ENCODE data around the gene PLCB2.

The PLCB2 gene

DNA sequence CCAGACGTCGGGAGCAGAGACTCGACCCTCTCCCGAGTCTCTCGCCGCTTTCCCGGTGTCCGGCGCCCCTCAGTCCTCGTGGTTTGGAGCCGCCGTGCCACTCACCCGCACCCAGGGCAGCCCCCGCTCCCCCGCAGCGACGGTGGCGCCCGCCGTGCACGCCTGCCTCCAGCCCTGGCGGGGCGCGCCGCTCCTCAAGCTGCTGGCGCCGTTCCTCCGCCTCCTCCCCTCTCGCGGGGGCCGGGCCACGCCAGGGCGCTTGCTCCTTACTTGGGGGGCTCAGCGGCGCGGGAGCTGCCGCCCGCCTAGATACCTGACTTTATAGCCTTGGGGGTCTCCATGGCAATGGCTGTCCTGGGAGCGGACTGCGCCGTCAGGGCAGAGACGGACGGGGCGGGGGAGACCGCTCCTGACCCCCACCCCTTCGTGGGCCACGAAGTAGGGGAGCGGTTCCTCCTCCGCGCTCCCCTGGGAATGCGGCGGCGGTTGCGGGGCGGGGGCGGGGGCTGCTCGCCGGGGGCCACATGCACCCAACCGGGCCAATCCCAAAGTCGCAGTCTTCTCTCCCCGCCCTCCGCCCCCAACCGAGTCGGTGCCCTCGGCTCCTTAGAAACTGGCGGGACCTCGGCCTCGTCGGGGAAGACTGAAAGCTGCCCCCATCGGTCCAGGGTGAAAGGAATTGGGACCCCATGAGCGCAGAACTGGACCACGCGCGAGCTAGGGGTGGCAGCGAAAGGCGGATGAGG is 24.7 kb downstream of the PLCB2 start, which contains the start of gene ANKRD63:
TSS of gene ANKRD63 (minus strand) at position 196 of the 746 bp plus-strand sequence. CDS start 478 bp downstream, outside the sequence.
- DNase-seq: peak; percentile 19

DNA sequence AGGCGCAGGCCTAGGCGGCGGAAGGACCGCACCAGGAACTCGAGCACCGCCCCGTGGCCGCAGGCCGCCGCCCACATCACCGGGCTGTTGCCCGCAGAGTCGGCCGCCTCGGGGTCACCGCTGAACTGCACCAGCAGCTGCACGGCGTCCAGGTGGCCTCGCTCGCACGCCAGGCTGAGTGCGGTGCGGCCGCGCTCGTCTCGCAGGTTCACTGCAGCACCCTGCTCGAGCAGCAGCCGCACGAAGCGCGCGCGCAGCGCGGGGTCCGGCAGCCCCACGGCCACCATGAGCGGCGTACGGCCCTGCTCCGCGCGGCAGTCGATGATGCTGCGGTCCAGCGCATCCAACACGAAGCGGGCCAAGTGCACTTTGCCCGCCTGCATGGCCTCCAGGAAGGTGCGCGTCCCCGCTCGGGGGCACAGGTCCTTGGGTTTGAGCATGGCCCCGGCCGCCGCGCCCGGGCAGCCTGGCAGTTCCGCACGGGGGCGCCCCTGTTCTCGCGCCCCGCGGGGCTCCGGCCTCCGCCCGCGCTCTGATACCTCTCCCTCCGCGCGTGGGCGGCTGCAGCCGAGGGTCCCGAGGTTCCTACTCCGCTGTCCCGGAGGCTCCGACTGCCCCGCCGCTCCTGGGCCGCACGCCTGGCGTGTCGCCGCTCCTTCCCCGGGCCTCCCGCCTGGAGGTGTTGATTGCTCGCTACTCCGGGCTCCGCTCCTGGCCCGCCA is 25.4 kb downstream of the PLCB2 start:
- peak; percentile 32 for DNase-seq

DNA sequence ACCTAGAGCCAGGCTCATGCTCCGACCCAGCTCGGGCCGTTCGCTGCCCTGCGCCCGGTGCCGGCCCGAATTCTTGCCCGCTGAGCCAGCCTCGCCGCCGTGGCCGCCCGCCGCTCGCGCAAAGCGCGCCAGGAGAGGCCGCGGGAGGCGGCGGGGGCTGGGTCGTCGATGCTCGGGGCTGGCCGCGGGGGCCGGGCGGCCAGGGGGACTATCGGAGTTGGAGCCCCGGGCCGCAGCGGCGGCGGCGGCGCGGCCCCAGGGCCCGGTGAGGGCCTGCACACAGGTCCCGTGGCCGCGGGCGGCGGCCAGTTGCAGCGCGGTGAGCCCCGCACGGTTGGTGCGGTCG is 26.0 kb downstream of the PLCB2 start:
- DNase-seq: no peak

DNA sequence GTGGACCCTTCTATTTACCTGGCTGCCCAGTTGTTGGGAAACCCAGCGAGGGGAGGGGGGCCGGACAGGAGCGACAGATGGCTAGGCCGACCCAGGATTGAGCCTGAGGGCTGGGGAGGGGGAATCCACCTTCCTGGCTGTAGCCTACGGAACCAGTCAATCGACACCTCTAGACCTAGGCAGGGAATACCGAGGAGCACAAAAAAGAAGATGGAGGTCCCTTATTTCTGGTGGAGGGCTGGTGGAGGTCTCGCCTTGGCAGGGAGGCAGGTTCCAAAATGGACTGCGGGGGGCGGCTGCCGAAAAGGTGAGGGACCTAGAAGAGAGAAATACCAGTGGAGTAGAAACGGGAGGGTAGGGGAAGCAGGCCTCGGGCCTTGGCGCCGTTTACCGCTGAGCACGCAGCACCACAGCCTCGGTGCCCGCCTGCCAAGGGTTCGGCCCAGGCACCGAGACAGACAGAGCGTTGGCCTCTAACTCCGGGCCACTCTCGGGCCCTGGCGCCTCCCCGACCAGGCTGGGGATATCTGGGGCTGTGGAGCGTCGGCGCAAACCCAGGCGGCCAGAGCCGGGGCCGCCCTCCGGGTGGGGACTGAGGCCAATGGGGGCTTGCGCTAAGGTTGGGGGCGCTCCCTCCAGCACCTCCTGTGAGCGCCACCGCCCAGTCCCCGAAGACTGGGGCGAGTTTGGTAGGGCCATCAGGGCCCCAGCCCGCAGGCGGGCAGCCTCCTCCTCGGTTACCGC is 26.5 kb downstream of the PLCB2 start:
- no peak for DNase-seq

DNA sequence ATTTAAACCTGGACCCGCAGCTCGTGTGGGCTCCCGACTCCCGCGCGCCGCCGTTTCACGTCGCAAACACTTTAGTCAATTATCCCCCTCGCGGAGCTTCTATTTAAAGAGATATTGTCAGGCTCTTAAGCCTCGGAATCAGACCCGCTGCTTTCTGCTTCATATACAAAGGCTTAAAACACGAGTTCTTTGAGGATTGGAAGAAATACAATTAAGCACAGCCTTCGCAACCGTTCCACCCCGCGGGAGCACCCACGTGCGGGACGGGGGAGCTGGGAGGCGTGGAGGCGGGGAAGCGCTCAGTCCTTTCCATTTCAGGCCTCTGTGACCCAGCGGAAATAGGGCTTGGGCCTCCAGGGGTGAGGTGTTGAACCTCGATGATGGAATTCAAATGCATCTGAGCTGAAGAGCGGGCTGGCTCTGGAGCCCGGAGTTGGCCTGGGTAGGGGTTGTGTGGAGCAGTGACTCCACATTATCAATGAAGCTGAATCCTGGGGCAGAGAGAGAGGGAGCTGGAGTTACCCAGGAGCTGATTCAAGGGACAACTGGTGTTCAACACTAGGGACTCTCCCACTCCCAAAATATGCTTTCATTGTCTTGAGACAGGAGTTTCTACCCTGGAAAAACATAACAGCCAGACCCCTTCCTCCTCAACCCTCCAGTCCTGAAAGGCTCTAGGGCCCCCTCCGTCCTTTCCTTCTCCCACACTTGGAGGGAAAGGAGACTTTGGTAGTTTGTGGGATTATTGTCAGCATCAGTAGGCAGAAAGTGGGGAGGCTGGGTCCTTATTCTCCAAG is 27.3 kb downstream of the PLCB2 start:
- no peak for DNase-seq

DNA sequence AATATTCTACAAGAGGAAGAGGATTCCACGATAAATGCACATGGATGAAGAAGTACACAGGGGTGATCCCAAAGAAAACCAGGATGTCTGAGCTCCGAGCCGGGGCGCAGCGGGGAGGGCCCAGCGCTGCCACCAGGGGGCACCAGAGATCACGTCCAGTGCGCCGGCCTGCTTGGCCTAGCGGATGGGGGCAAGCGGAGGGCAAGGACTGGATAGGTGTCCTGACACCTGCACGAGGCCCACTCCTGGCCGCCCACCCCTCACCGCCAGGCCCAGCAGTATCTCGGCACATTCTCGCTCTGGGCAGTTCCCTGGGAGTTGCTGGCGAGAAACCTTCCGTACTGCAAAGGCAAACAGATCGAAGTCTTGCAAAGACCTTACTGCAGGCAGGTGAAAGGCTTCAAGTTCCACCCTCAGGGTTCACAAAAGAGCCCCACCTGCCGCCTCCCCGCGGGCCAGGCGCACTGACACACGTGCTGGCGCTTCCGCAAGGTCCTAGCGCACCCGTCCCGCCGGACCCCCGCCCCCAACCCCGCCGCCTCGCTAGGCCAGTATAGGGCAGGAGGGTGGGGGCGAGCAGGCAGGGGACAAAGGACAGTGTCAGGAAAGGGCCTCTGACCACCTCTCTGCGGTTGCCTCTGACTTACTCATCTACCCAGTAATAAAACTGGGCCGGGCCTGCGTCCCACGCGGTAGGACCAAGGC is 28.1 kb downstream of the PLCB2 start:
- DNase-seq: peak; percentile 51

DNA sequence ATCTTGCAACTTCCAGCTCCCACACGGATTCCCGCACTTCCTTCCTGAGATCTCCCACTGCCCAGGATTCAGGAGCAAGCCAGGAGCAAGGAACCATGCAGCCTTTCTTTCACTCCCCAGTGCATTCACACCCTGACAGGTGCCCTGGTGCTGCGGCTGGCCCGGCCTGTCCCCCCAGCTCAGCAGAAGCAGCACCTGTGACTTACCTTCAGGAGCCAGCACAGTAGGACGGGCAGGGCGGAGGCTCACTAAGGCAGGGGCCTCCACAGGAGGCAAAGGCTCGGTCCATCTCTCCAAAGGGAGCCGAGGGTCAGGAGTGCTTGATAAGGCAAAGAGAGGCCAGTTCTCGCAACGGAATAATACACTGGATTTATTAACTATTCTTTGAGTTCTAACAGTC is 29.7 kb downstream of the PLCB2 start:
- DNase-seq: no peak

DNA sequence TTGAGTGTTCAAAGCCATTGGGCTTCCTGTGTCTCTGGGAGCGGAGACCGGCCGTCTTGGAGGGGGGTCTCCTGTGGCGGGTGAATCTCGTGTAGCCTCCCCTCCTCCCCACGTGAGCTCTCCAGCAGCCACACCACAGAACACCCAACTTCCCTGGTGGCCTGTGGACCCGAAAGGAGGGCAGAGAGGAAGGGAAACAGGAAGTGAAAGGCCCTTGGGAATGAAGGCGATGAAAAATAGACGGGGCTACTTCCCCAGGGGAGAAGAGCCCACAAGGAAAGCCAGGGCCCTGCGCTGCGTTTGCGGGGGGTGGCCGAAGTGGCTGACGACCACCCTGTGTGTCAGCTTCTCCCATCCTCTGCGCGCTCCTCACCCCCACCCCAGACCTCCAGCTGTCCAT is 30.3 kb downstream of the PLCB2 start:
- no peak for DNase-seq

DNA sequence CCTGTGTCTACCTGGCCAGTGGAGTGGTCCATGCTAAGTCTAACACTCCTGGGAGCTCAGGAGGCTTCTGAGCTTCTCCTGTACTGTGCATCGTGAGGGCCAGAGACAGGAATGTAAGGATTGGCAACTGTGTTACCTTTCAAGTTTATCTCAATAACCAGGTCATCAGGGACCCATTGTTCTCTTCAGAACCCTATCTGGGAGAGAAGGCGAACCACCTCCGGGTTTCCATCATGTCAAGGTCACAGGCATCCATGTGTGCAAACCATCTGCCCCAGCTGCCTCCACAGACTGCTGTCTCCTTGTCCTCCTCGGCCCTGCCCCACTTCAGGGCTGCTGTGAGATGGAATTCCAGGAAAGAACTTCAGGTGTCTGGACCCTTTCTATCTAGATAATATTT is 30.8 kb downstream of the PLCB2 start:
- DNase-seq: no peak

DNA sequence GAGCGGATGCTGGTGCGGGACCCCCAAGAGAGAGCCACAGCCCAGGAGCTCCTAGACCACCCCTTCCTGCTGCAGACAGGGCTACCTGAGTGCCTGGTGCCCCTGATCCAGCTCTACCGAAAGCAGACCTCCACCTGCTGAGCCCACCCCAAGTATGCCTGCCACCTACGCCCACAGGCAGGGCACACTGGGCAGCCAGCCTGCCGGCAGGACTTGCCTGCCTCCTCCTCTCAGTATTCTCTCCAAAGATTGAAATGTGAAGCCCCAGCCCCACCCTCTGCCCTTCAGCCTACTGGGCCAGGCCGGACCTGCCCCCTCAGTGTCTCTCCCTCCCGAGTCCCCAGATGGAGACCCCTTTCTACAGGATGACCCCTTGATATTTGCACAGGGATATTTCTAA is 31.8 kb downstream of the PLCB2 start:
- no peak for DNase-seq

DNA sequence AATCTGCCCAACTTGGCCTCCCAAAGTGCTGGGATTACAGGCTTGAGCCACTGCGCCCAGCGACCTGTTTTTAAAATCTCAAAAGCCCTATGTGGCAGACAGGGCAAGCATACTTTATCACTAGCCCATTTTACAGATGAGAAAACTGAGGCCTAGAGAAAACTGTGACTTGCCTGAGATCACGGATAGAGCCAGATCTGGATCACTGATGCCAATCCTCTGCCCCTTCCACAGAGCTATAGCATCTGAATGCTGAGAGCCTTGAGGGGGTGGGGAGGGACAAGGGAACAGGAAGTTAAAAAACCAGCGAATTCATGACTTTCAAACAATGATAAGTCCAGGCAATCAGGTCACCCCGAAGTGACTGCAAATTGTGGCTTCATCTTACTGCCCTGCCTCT is 32.2 kb downstream of the PLCB2 start:
- no peak for DNase-seq

DNA sequence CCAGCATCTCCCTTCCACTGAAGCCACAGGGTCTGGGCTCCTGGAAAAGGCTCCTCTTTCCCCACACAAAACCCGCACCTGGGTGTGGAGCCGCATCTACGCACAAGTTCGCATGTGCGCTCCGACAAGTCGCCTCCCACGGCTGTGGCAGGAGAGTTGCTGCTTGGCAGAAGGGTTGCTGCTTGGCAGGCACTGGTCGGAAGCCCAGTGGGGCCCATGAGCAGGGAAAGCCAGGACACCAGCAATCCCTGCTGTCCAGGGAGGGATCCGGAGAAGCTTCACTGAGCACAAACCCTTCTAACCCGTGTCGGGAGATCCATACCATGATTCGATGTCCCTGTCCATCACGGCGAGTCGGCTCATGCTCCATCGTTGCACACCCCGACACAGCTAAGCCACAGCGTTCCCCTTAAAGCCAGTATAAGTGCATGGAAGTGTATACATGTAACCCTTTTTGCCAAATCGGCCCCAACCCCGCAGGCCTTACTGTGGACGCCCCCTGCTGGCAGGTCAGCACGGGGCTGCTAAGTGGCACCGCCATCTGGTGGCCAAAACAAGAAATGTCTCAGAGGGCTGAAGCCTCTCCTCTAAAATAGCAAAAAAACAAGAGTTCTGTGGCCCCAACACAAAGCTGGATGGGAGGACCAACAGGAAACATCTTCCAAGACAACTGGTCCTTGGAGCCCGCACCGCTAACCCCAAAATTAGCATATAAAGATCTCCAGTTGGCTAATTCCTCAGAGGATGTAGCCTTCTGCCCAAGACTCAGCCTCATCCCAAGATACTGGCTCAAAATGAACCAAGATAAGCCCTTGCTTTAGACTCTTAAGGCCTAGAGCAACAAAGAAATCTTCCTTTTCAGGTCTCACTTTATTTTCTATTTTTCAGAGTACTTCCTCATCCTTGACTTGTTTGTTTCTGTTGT is 33.1 kb downstream of the PLCB2 start:
- peak; percentile 75 for DNase-seq

DNA sequence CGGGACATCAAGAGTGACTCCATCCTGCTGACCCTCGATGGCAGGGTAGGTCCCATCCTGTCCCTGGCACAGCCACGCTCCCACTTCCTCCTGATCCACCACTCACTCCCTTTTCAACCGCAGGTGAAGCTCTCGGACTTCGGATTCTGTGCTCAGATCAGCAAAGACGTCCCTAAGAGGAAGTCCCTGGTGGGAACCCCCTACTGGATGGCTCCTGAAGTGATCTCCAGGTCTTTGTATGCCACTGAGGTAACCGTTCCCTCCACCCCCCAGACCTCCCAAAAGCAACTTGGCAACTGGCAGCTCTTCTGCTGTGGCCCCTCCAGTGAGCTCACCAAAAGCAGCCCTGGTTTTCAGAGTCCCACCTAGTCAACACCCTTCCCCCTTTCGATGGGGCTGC is 34.3 kb downstream of the PLCB2 start:
- DNase-seq: no peak

DNA sequence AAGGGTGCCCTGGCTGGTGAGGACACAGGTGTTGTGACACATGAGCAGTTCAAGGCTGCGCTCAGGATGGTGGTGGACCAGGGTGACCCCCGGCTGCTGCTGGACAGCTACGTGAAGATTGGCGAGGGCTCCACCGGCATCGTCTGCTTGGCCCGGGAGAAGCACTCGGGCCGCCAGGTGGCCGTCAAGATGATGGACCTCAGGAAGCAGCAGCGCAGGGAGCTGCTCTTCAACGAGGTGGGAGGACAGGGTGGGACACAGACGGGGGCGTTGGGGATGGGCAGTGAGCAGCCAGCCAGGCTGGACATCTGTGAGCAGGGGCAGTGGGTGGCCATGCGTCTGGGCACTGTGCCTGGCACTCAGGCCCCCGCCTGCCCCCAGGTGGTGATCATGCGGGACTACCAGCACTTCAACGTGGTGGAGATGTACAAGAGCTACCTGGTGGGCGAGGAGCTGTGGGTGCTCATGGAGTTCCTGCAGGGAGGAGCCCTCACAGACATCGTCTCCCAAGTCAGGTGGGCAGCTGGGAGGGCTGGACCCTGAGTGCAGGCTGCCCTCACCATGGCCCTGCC is 35.2 kb downstream of the PLCB2 start:
- DNase-seq: no peak

DNA sequence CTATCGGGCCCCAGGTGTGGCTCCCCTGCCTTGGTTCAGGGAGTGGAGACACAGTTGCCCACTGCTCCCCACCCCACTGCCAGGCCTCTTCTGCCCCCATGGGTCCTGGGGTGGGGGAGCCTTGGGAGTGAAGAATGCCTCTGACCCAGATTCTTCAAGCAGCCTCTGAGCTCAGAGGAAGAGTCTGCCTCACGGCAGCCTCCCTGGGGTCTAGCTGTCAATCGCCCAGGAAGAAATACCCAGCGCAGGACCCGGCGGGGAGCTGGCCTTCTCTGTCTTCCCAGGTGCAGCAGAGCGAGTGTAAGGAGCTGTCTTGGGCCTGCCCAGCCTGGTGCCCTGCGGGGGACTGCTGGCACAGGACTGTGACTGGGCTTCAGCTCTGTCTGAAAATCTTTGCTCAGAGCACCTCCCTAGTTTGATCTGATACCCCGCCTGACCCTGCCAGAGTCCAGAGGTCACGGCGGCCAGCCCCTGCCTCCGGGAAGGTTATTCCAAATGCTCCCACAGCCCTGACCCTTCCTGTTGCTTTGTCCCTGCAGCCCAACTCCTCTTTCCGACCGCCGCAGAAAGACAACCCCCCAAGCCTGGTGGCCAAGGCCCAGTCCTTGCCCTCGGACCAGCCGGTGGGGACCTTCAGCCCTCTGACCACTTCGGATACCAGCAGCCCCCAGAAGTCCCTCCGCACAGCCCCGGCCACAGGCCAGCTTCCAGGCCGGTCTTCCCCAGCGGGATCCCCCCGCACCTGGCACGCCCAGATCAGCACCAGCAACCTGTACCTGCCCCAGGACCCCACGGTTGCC is 35.9 kb downstream of the PLCB2 start:
- DNase-seq: no peak

DNA sequence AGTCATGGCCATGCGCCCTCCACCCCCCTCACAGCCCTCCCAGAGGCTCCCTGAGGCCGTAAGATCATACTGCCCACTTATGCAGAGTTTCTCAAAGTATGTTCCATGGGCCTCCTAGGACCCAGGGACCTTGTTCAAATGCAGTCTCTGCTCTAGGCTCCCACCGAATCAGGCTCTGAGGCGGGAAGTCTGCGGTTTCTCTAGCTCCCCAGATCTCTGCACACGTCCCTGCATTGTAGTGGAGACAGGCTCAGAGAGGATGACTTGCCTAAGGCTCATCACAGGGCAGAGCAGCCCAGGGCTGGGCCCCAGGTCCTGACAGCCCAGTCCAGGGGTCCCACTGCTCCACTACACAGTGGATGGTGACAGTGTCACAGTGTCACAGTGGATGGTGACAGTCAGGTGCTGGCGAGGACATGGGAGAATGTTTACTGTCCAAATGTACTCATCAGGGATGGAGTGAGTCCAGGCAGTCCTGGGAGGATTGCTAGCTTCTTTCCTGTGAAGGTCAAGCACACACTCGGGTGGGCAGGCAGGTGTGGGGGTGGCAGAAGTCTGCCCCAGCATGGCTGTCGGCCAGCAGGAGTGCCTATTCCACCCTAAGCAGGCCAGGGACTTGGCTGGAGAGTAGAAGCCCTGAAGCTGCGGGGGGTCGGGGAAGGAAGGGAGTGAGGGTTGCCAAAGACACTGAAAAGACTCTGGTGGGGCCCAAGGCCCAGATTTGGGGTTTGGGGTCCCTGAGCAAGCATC is 37.3 kb downstream of the PLCB2 start:
- no peak for DNase-seq

DNA sequence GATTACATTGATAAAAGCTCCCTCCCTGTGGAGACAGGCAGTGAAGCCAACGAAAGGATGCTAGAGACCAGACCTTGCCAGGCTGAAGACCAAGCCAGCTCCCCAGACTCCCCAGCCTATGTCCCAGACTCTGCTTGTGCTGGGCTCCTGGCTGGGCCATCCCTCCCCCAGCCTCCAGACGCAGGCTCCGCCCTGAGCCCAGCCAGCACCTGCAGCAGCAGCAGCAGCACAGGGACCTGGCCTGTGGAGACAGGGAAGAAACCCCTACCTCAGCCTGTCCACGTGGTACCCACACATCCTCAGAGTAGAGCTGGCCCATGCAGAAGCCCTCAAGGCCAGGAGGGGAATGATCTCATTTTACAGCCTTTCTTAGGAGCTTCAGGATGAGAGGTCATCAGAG is 38.1 kb downstream of the PLCB2 start:
- no peak for DNase-seq

DNA sequence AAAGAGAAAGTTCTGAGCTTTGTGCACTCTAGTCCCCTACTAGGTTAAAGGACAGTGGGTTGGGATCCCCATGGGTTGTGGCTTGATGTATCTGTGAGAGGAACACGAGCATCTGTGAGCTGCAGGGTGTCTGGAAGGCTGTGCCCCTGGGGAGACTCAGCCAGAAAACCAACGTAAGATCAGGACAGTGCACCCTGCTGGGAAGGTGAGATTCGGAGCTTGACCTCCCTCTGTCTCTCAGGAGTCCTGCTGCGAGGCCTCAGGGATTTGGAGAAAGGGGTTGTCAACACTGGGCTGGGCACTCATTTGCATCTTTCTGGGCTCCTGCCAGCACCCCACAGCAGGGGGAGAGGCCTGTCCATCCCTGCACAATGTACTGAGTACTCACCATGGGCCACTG is 40.1 kb downstream of the PLCB2 start:
- DNase-seq: no peak

DNA sequence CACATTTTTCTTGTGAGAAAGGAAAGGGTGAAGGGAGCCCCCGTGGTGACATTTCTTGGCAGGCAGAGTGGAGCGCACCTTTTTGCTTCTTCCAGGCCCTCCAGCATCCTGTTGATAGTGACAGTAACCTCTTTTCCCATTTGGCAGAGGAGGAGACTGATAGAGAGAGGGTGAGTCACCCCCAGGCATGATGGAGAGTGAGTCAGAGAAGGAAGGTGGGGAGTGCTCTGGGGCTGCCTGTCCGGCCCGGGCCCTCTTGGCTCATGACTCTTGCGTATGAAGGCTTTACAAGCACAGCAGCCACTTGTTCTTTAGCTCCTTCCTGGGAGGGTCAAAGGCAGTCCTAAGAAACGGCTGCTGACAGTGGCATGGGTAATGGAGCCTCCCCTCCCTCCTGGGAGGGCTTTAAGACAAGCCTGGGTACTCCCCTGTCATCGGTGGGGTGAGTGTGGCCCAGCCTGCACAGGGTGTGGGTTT is 40.9 kb downstream of the PLCB2 start:
- DNase-seq: peak; percentile 94

Measured in EL (cell line).